Renal pelvis (tissue), 4 donors: ENCODE data around the gene CHD2. TPM values are rescaled to one million over a fixed set of nuclear protein-coding genes. Genes with fewer than 3 reads are reported as not detected.

Source experiments
- DNase-seq: peaks from one replicate; pipeline ENCODE4 v3.0.0-alpha.2; 2013
- polyA plus RNA-seq, 3 donors: library from polyadenylated mRNA; unstranded; fragments of 120-200 nt; gene quantifications; one replicate each; pipeline ENCODE4 v1.2.1, GENCODE V29; 2013; ENCODE audit not compliant: insufficient read length in 3 of 3

Gene CHD2
- polyA plus RNA-seq, 3 donors, result 106 to 140 (median 131) TPM

DNA sequence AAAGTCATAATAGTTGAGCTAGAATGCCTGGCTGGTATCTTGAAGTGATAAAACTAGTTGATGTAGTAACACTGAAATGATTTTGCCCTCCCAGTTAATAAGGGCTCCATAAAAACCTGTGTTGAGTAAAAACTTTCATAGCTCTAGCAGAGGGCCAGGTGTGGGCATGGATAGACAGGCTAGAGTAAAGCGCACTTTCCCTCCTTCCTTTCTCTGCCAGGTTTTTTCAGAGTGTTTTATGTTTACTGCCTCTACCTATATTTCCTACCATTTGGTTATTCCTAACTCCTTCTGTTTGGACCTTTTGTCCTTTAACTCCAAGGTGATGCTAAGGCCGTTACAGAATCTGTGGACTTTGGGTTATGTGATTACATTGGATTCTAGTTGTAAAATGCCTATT, 25.3 kb downstream of the CHD2 start:
- DNase-seq, result no peak

DNA sequence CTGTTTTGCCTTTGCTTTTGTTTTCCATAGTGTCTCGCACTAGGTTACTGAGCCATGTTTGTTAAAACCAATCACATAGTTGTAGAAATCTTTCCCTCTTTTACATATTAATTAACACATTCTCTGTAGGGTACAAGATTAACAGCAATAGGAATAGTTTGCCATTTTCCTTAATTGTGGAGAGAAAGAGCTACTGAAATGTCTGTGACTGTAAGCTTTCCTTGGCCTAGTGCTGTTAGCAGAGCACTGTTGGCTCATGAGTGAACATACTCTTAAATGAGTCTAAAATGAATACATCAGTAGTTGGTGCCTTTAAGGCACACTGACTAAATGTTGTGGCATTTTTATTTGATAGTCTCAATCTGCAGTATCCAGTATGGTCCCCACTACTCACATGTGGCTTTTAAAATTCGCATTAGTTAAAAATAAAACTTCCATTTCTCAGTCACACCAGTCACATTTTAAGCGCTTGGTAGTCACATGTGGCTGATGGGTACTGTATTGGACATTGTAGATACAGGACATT, 28.2 kb downstream of the CHD2 start:
- DNase-seq, result no peak

DNA sequence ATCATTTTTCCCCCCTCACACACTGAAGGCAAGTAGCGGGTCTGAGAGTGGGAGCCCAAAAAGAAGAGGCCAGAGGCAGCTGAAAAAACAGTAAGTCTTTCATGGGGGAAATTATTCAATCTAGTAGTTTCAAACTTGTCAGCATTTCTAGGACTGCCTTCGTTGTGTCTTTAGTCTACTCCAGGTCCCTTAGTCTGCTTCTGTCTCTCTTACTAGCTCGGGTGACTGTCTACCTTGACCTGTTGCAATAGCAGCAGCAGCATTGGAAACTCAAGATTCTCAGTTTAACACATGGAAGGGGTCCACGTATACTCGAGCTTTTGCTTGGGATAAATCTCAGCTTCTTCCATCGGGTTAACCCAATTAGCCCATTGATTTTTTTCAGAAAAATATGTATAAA, 28.9 kb downstream of the CHD2 start:
- no peak for DNase-seq

- DNase-seq, result no peak
These were observed 30.0 kb downstream of the CHD2 start for GRCh38 chr15:92930054-92930621.

- DNase-seq, result no peak
These were observed 30.7 kb downstream of the CHD2 start for GRCh38 chr15:92930776-92931175.

DNA sequence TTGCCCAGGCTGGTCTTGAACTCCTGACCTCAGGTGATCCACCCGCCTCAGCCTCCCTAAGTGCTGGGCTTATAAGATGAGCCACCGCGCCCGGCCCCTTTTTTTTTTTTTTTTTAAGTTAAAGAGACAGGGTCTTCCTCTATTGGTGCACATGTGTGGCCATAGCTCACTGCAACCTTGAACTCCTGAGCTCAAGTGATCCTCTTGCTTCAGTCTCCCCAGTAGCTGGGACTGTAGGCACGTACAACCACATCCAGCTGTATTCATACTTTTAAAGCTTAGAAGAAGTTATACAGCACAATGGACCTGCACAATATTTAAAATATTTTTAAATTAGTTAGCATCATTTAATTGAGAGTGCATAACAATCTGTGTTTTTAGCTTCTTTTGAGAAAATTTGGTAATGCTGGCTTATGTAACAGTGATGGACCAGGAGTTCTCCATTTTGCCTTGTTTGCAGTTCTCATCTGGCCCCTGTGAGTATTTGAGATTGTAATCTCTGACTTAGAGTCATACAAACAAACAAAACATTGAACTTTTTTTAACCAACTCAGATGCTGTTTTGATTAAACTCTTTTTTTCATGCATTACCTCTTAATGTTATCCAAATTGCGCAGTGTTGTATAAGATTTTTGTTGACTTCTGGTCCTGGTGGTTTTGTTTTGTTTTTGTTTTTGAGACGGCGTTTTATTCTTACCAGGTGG, 33.0 kb downstream of the CHD2 start:
- DNase-seq, result no peak

DNA sequence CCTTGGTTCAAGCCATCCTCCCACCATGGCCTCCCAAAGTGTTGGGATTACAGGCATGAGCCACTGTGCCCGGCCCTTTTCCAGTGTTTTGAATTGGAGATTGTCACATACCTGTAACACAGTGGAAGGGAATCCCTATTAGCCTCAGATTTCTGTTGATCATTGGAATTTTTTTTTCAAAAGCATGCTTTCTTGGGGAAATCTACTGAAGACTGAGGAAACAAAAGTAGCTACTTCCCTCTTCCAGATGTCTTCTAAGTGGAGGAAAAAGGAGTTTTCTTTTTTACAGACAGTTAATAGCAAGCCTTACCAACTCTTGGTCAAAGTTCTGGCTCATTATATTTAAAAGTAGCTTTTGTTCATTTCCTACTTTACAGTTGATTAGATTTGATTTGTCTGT, 33.7 kb downstream of the CHD2 start:
- no peak for DNase-seq

- no peak for DNase-seq
These were observed 34.6 kb downstream of the CHD2 start for GRCh38 chr15:92934716-92935115.

- no peak for DNase-seq
These were observed 36.0 kb downstream of the CHD2 start for GRCh38 chr15:92936138-92936537.

GRCh38 chr15:92936693-92937092, 36.6 kb downstream of the CHD2 start:
- DNase-seq, result no peak

GRCh38 chr15:92937901-92938300, 37.8 kb downstream of the CHD2 start:
- no peak for DNase-seq

DNA sequence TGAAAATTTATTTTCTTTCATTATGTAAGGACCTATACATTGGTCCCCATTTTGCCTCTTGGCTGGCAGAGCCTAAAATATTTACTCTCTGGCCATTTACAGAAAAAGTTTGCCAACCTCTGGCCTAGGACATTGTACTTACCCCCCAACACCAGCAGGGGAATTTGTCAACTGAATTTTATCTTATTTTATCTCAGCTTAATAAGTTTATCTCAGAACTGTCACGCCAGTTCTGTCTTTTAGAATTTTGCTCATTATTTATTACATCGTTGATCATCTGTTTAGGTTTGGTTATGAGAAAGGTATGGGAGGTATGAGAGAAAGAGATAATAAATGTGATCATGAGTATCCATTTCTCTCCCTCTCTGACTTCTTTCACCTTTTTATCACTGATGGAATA, 38.3 kb downstream of the CHD2 start:
- no peak for DNase-seq

- no peak for DNase-seq
These were observed 41.5 kb downstream of the CHD2 start for GRCh38 chr15:92941668-92942067.

GRCh38 chr15:92942706-92943105, 42.6 kb downstream of the CHD2 start:
- no peak for DNase-seq

GRCh38 chr15:92943581-92943980, 43.5 kb downstream of the CHD2 start:
- DNase-seq, result no peak

GRCh38 chr15:92944946-92945521, 44.9 kb downstream of the CHD2 start:
- DNase-seq, result no peak

GRCh38 chr15:92947071-92947730, 47.1 kb downstream of the CHD2 start:
- DNase-seq, result no peak

- DNase-seq, result no peak
These were observed 49.6 kb downstream of the CHD2 start for GRCh38 chr15:92949604-92950249.

GRCh38 chr15:92951800-92952457, 51.8 kb downstream of the CHD2 start:
- no peak for DNase-seq

GRCh38 chr15:92952458-92952850, 52.3 kb downstream of the CHD2 start:
- DNase-seq, result no peak

DNA sequence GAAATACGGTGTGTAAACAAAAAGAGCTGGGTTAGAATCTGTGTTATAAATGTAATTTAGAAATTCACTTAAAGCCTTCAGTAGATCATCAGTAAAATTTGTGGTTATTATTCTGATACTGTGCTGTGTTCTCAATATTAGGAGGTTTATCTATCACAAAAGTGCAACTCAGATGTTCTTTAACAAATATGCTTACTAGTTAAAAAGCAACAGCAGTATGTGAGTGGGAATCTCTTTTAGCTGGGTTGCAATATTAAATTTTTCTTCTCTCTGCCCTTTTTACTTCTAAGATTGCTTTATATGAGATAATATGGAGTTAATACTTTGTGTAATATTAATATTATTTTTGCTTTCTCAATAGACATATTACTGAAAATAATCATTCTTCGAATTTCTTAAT, 53.4 kb downstream of the CHD2 start:
- DNase-seq, result no peak

DNA sequence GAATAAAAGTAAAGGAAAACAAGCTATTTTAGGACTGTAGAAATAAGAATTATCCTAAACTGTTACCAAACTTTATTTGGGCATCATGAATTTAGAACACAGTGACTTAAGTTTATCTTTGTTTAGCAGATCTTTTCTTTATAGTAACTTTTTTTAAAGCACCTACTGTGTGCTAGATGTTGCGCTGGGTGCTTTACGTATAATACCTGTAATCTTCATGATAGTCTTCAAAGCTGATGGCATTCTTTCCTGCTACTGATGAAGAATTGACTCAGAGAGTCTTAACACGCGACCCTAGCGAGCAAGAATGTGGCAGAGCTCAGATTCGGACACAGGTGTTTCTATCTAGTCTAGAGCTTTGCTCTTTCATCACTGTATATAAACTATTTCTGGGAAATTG, 53.9 kb downstream of the CHD2 start:
- no peak for DNase-seq
